ENCODE measurements around the gene MBOAT7. TPM values are rescaled to one million over a fixed set of nuclear protein-coding genes. Genes with fewer than 3 reads are reported as not detected.

MBOAT7 gene
- polyA plus RNA-seq, 1 of the 3 experiments (the other 2 are of a cell fraction), result 80.8 TPM

- TF ChIP-seq FOSL2 (IDR thresholded peaks at IDR 0.05; ENCODE audit: borderline replicate concordance, low read depth), result no peak
- no peak for TF ChIP-seq POLR2AphosphoS5 (IDR thresholded peaks at IDR 0.05; ENCODE audit: low read depth, low read length)
- TF ChIP-seq REST (IDR thresholded peaks at IDR 0.05; ENCODE audit: low read depth, low read length), result no peak
- TF ChIP-seq IRF3 (IDR thresholded peaks at IDR 0.05; ENCODE audit: low read depth, low read length), result no peak
- TF ChIP-seq FOXM1 (IDR thresholded peaks at IDR 0.05; ENCODE audit: low read depth), result no peak
- no peak for TF ChIP-seq NFIC (IDR thresholded peaks at IDR 0.05; ENCODE audit: borderline replicate concordance)
- TF ChIP-seq FOXJ3 (CRISPR knock-in tag; IDR thresholded peaks at IDR 0.05), result no peak
- TF ChIP-seq USF1 (IDR thresholded peaks at IDR 0.05; ENCODE audit: borderline replicate concordance, low read depth), result no peak
- TF ChIP-seq USF2 (IDR thresholded peaks at IDR 0.05; ENCODE audit: borderline replicate concordance, low read depth, low read length), result no peak
- no peak for TF ChIP-seq JUND (IDR thresholded peaks at IDR 0.05)
- no peak for TF ChIP-seq RAD21 (IDR thresholded peaks at IDR 0.05; ENCODE audit: low read length)
- no peak for TF ChIP-seq MXI1 (IDR thresholded peaks at IDR 0.05; ENCODE audit: low read depth, low read length)
- TF ChIP-seq GABPA (IDR thresholded peaks at IDR 0.05; ENCODE audit: low read depth), result no peak
- 2% methylated on average over 13 of the region's 28 CpGs for WGBS (ENCODE audit: low lambda C conversion rate)
- Histone ChIP-seq H3K9ac (peak overlapping the region; percentile 78), H3F3A (replicated peaks; ENCODE audit: insufficient read depth) (no peaks in the 10 kb centered on the region), H4K20me1 (ENCODE audit: insufficient read depth) (no peaks in the 10 kb centered on the region), H3K4me2 (peak overlapping the region; percentile 93), H3K9me2 (no peaks in the 10 kb centered on the region), H3K4me1 (ENCODE audit: control insufficient read depth in 1 of 2, insufficient read depth in 2 of 2, low read depth in 1 of 2, low read length in 1 of 2) (peaks cover 7 to 19% of the 10 kb centered on the region in 2 experiments; a peak in 2 of 4 replicates), H3K27ac (ENCODE audit: low read depth in 2 of 2, low read length in 1 of 2) (peak overlapping the region; percentile 71 to 82), H3K4me3 (ENCODE audit: low read depth in 2 of 2, low read length in 1 of 2) (peak overlapping the region; percentile 80 to 83), H3K9me3 (no peaks in the 10 kb centered on the region), H3K27me3 (ENCODE audit: insufficient read depth) (no peaks in the 10 kb centered on the region), H2AFZ (ENCODE audit: low read depth) (peak overlapping the region; percentile 92), H3K36me3 (replicated peaks in 1 of 2; ENCODE audit: control insufficient read depth in 1 of 2, insufficient read depth in 2 of 2, low read length in 1 of 2) (peaks cover 19 to 21% of the 10 kb centered on the region in 2 experiments), H3K79me2 (ENCODE audit: insufficient read depth) (peaks cover 19% of the 10 kb centered on the region; the same call in 1 of the 2 replicates)
- ChIA-PET POLR2A (interaction anchor here (1.4 kb wide), 1 partner anchor 10 kb away, joined by 6 read pairs; no protein-coding TSS in a partner anchor), CTCF (interaction anchor here (1.1 to 2.3 kb wide), 7 partner anchors 8 to 45 kb away, joined by 3 to 13 read pairs (median 5); partner anchors contain the start of genes PRPF31, TFPT and TMC4)
- DNase-seq, result no peak
These were observed 29.1 kb downstream of the MBOAT7 start for GRCh38 chr19:54160182-54160811.

Measured in SK-N-SH (cell line).